ENCODE data around the gene FOXC2.

GRCh38 chr16:86584071-86584685 is 17.5 kb downstream of the FOXC2 start:
- TF ChIP-seq, protein P1, sequence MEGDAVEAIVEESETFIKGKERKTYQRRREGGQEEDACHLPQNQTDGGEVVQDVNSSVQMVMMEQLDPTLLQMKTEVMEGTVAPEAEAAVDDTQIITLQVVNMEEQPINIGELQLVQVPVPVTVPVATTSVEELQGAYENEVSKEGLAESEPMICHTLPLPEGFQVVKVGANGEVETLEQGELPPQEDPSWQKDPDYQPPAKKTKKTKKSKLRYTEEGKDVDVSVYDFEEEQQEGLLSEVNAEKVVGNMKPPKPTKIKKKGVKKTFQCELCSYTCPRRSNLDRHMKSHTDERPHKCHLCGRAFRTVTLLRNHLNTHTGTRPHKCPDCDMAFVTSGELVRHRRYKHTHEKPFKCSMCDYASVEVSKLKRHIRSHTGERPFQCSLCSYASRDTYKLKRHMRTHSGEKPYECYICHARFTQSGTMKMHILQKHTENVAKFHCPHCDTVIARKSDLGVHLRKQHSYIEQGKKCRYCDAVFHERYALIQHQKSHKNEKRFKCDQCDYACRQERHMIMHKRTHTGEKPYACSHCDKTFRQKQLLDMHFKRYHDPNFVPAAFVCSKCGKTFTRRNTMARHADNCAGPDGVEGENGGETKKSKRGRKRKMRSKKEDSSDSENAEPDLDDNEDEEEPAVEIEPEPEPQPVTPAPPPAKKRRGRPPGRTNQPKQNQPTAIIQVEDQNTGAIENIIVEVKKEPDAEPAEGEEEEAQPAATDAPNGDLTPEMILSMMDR (IDR thresholded peaks at IDR 0.05; ENCODE audit: extremely low read depth in 1 of 2, insufficient read depth in 1 of 2, low read depth in 1 of 2, low read length in 2 of 2), result no peak
- no peak for TF ChIP-seq EZH2 (IDR thresholded peaks at IDR 0.05; ENCODE audit: borderline replicate concordance, low read depth, low read length, severe bottlenecking)
- TF ChIP-seq POLR2A (IDR thresholded peaks at IDR 0.05; ENCODE audit: low read depth, low read length), result no peak
- TF ChIP-seq MAX (IDR thresholded peaks at IDR 0.05; ENCODE audit: insufficient read depth, insufficient read length), result no peak

Measured in endothelial cell of umbilical vein (primary cell).